GM15510 (cell line): ENCODE data around the gene MARCHF2.

Experiments used
- POLR2A ChIP-seq: IDR thresholded peaks from 3 replicates; pipeline ENCODE4 v1.6.1; 2011; ENCODE audit warnings: borderline replicate concordance; ENCODE audit not compliant: insufficient read length; ENCODE audit errors: extremely low read depth

The MARCHF2 gene

GRCh38 chr19:8481616-8482015 lies 68.5 kb downstream of the MARCHF2 start:
- TF ChIP-seq POLR2A = no peak

GRCh38 chr19:8482696-8483095 lies 69.6 kb downstream of the MARCHF2 start:
- no peak for TF ChIP-seq POLR2A

- TF ChIP-seq POLR2A = no peak
Observed at GRCh38 chr19:8483165-8483564, 70.1 kb downstream of the MARCHF2 start.

- TF ChIP-seq POLR2A = no peak
Observed at GRCh38 chr19:8484331-8484894, 71.3 kb downstream of the MARCHF2 start.

GRCh38 chr19:8485561-8486371 lies 72.7 kb downstream of the MARCHF2 start:
- TF ChIP-seq POLR2A = no peak

GRCh38 chr19:8486661-8487136 lies 73.6 kb downstream of the MARCHF2 start:
- no peak for TF ChIP-seq POLR2A

- TF ChIP-seq POLR2A = no peak
Observed at GRCh38 chr19:8487137-8487851, 74.2 kb downstream of the MARCHF2 start.

- TF ChIP-seq POLR2A = no peak
Observed at GRCh38 chr19:8488365-8488764, 75.3 kb downstream of the MARCHF2 start.
